HG03095 (cell line): ENCODE measurements around the gene LMAN1L.

Experiments
- ATAC-seq: cut with Tn5 transposase; IDR thresholded peaks from one replicate; pipeline ENCODE4 v1.9.1; 2021; ENCODE audit warnings: moderate library complexity; ENCODE audit not compliant: unreplicated experiment

The LMAN1L gene

DNA sequence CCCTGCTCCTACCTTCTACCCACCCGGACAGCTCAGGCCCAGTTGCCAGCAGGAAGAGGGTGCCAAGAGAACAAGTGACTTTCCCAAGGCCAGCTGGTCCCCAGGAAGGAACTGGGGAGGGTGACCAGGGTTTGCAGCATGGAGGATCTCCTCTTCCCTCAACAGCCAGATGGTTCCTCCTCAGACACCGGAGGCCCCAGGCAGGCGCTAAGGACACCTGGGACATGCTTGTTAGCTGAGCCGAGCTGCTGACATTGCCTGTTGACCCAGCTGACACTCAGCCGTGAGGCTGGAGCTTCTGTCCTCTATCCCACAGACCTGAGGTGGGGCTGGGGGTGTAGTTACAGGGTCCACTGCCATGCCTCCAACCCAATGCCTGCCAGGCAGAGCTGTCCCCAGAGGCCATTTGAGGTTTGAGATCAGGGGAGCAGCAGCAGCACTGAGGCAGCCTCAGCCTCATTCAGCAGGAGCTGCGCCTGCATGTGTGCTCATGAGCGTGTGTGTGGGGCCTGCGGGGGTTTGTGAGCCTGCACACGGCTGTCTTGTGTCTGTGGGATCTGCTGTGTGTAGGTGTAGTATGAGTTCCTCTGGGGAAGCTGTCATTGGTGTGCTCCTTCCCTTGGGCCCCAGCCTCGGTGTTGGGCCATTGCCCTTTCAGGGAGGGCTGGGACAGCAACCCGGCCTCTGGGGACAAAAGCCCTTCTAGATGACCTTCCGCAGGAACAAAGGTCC, 20.9 kb downstream of the LMAN1L start:
- no peak for ATAC-seq

DNA sequence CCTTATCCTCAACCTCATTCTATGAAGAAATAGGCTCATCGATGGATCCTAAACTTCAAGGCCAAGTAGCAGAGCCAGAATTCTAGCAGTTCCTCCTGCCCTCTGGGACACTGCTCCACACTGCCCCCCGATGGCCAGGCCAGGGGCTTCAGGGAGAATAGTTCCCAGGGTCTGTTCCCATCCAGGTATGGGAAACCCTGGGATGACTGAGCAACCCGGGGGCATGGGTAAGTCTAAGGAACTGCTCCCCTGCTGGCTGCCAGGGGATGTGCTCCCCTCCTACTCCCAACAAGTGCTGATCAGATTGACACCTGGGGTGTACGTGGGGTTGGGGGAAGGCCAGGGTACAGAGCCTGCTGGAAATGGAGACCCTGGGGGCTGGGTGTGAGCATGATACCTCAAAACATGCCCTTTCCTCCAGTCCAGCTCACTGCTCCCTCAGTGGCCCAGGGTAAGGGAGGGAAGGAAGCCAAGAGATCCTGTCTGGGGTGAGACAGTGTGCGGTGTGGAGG, 22.7 kb downstream of the LMAN1L start:
- ATAC-seq, result no peak

DNA sequence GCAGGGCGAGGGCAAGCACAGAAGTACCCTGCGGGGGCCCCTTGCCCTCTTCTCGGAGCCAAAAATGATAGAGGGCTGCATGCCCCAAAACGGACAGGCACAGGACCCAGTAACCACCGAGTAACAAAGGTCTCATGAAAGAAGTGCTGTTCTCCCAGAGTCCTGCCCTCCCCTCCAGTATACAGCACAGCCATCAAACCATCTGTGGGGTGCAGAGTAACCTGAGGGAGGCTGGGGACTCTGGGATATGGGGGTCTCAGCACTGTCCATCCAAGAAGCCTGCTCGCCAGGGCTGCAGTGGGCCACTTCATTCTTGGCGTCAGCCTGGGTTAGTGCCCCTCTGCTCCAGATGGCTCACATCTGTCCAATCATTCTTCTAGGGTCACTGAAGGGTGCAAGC, 24.2 kb downstream of the LMAN1L start:
- ATAC-seq, result no peak

DNA sequence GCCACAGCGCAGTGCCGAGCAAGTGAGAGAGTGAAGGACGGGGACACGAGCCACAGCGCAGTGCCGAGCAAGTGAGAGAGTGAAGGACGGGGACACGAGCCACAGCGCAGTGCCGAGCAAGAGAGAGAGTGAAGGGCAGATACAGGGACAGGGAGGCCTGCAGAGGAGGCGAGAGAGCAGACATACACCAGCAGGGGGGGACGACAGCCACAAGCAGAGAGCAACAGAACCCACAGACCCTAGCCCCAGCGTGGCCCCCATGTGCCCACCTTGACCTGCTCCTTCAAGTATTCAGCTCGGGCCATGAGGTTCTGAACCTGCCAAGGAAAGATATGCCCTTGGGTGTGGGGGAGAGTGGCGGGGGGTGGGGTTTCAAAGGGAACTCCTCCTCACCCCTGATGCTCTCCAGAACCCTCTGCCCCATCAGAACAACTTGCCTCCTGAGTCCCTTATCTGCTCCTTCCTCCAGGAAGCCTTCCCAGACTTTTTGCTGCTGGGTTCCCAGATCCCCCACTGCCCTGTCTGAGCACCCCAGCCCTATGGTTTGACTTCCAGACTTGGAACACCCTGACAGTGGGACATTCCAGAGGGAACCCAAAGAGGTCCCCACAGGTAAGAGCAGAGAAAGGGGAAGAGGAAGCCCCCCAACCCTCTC, 25.0 kb downstream of the LMAN1L start:
- no peak for ATAC-seq

DNA sequence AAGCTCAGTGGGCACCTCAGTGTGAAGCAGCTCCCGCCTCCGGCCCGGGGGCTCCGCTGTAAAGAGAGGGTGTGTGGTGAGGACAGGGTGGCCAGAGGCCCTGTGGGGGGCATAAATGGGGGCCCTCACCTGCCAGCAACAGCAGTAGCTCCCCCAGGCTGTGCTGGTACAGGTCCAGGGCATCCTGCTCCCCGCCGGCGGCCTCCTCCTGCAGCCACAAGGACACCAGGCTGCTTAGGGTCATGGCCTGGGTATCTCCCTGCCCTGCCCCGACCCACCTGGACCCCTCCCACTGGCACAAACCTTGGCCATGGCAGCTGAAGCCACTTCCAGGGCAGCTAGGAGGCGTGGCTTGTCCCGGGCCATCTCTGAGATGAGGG, 25.5 kb downstream of the LMAN1L start:
- no peak for ATAC-seq

DNA sequence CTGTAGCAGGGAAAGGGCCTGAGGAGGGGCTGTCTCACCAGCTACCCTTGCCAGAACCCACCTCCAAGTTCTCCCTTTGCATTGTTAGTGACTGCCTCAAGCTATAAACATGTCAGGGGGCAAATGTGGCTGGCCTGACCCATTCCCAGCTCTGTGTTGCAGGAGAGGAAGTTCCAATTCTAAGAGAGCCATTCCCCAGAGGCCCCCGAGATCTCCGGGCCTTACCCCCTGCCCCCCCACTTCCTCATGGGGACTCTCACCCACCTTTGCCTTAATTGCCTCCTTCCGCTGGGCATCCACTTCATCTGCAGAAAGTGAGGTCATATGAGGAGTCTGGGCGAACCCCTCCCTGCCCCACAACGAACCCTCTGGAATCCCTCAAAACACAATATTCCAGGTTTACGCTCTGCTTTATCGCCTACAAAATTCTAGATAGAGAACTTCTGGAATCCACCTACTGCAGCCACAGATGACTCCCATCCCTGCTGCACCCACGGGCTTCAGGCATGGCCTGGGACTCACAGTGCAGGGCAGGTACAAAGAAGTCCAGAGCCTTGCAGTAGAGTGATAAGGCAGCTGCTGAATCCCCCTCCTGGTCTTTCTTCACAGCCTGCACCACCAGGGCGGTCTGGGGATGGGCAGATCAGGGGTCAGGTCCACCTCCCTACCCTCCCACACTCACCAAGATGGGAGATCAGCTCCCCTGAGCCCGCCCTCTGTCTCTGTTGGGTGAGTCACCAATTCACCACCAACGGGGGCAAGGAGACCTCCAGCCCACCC, 26.3 kb downstream of the LMAN1L start:
- ATAC-seq, result no peak

DNA sequence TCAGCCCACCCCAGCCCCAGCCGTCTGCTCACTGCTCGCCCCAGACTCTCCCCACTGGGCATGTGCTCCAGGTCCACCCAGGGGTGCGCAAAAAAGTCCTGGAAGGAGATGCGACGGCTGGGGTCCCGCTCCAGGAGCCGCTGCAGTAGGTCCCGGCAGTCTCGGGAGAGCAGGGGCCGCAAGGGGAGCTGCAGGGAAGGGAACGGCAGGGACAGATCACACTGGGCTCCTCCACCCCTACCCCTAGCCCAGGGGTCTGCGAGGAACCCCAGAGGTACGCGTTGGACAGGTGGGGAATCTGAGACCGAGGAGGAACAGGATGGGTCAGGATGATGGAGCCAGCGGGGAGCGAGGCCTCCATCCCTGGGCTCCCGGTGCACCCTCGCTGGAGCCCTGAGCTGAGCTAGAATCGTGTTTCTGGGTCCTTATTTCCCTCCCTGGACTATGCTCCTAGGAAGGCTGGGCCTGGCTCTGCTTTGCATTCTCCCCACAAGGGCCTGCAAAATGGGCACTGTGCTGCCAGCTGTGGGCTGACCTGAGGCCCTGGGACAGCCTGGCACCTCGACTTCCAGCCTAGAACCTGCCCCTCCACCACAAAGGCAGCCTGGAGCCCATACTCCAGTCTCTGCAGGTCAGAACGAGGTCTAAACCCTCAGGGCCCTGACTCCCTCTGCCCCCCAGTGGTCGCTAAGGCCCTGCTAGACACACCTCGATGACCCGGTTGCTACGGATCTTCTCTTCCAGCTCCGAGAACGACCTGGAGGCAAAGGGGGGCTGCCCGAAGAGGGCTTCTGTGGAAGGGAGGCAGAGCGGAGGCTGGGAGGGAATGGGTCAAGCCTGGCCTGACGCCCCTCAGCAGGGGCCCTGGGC, 27.1 kb downstream of the LMAN1L start:
- no peak for ATAC-seq

DNA sequence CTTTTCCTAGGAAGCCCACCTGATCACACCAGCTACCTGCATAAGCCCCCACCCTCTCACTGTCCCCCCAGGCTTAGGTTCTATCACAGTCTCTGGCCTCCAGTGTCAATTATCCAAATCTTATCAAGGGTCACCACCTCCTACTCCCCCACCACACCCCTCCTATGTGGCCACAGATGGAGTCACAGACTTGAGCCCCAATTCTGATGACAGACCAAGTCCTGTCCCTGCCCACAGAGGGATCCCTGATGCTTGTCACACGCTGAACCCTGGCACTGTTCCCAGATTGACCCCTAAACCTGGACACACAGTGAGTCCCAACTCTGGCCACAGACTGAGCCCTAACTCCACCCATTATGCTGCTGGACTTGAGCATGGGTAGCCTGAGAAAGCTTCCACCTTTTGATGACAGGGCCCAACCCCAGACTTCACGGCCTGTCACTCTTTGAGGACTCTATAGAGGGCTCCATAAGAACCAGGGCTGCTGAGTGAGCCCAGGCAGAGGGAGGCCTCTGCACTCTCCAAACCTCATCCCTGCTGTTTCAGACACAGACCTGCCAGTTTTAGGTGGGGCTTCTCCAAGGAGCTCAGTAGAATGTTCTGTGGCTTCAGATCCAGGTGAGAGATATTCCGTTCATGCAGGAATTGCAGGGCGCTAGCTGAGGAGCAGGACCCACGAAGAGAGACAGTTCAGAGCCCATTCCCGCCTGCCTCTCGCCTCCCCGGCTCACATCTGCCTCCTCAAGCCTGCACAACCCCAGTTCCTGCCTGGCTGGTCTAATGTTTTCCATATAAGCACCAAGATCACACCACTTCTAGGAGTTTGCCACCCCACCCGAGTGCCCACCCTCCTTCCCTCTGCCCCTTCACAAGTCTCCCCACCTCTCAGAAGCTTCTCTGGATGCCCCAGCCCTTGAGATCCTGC, 28.5 kb downstream of the LMAN1L start:
- no peak for ATAC-seq

DNA sequence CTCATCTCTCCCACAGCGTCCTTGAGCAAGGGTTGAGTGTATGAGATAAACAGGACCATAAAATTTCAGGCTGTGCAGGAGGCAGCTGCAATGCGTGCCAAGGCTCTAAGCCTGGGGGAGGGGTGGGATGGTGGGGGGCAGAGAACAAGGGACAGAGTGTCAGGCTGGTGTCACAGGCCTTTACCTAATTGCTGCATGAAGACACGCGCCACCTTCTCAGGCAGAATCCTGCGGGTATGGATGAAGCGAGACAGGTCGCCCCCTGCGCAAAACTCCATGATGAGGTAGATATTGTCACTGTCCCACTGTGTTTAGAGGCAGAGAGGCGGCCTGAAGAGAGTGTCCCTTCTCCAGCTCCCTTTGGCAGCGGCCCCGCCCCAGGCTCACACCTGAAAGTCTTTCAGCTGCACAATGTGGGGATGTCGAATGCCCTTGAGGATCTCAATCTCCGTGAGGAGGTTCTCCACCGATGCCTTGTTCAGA, 29.3 kb downstream of the LMAN1L start:
- no peak for ATAC-seq

DNA sequence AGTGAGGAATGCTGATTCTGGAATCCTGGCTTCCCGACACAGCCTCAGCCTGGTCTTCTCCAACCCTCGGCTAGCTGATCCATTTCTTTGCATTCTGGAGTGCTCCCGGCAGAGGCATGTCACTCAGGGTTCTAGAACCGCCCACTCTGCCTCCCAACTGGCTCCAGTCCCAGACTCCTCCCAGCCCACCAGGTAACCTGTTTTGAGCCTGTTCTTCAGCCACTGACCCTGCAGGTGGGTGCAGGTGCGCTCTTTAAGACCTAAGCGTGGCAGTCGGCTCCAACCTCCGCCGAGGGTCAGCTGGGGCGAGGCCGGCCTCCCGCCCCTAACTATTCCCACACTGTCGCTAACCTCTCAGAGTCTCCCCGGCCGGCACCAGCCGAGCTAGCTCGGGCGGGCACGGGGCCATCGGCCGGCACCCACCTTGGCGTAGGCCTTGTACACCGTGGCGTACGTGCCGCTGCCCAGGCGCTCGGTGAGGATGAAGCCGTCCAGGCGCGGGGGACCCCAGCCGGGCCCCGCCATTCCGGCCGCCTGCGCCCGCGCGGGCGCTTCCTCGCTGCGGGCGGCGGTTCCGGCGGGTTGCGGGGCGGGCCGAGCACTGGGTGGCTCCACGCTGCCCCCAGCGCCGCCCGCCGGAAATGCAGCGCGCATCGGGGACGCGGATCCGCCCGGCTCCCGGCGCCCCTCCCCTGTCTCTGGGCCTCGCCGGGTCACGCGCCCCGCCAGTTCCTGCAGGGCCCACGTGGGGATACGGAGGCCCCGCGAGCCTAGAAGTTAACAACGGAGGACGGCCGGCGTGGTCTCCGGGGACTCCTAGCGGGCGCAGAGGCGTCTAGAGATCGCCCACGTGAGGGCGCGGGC, 30.2 kb downstream of the LMAN1L start, which contains the start of gene ULK3:
ULK3 (minus strand) TSS at position 576 of the 864 bp plus-strand sequence; CDS start at position 525, 51 bp downstream.
- ATAC-seq, result peak; percentile 78

DNA sequence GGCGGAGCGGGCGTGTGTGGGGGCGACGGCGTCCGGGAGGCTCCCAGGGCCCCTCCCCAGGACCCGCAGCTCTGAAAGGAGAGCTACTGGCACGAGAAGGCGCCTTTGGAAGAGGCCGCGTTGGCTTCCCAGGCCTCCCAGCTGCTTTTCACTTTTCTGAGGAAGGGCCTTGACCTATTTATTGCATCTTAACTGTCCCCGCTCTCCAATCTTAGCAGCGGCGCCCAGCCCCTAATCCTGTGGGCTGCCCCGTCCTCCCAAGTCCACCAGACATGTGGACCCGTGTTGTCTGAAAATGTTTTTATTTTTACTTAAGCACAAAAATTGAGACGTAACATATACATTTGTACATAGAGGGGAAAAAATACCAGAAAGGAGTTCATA, 30.8 kb downstream of the LMAN1L start:
- no peak for ATAC-seq

DNA sequence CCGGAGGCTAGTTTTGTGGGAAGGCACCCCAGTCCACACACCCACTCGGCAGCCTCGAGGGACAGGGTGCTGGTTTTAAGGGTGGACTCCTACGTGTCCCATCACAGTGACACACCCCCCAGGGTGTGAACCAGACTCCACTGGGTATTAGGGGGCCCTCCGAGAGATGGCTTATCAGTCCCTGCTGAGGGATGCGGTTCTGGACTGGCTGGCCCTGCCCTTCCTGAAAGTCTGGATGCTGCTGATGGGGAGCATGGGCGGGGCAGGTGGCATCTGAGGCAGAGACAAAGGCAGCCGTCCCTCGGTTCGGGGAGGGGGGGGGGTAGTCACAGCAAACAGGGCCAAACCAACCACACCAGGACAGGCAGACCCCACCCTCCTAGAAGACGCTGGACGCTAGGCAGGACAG, 31.3 kb downstream of the LMAN1L start:
- ATAC-seq, result no peak

DNA sequence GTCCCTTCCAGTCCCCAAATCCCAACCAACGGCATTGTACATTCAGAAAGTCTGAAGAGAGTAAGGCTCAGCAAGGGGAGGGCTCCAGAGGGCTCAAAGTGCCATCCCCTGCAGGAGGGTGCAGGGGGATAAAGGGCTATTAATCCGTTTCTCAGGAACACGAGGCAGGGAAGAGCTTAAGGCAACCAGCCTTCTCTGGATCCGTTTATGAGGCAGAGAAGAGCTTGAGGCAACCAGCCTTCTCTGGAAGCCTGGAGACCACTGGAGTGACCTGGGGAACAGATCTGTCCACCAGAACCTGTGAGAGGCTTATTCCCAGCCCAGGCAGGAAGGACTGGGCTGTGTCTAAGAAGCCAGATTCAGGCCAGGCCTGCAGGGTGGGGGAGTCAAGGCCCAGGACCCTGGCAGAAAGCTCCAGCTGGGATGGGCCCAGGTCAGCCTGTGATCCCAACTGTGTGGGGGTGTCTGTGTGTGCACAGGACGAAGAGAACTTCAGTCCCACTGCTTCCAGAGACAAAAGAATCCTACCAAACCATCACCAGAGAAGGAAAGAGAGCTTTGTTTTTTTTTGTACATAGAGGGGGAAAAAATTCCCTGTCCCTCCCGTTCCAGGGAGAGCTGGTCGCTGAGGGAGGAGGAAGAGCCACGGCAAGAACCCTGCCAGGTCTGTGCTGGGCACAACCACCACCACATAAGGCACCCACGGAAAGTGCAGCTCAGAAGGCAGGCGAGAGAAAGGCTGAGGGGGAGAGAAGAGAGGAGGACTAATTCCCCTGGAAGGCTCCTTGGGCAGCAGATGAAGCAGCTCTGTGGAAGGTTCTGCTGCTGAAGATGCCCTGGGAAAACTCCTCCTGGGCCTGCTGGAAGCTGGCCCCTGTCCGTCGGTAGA, 31.9 kb downstream of the LMAN1L start:
- no peak for ATAC-seq

DNA sequence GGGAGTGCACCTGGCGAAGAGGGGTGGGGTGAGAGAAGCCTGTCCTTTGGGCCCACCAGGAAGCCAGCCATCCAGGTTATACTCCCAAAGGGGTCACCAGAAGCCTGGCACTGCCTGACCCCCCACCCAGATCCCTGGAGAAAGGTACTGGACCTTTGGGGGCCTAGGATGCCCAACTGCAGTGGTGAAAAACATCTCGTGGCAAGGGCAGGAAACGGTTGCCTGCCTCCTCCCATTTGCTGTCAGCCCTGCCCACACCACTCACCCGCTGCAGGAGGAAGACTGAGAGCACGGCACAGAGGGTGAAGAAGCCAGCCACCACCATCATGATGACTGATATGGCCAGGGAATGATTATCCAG, 32.6 kb downstream of the LMAN1L start:
- no peak for ATAC-seq

DNA sequence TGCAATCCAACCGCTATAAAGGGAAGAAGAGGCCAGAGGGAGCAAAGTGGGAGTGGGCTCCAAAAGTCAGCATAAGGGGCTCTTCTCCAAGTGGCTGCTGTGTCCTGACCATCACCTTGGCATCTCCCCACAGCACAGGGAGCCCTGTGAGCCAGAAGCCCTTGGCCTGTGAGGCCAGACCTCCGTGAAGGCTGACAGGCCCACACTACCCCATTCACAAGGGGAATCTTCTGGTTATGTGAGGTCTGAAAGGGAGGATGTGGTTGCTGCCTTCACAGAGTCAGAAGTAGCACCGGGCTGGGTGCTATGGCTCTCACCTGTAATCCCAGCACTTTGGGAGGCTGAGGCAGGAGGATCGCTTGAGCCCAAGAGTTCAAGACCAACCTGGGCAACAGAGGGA, 32.9 kb downstream of the LMAN1L start:
- ATAC-seq, result no peak

DNA sequence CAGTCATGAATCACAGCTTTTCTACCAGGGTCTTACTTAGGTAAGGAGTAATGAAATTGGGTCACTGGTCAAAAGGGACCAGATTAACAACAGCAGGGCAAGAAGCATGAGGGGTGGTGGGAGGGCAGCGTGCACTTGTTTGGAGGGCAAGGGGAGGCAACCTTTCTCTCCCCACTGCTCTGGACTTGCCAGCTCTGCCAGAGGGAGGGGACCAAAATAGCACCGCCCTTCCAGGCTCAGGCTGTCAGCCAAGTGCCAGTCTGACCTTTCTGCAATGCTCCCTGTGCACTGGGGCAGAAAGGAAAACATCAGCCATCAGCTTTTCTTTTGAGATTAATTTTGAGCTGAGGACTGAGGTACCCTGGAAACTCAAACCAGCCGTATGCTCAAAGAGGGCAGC, 34.8 kb downstream of the LMAN1L start:
- no peak for ATAC-seq

DNA sequence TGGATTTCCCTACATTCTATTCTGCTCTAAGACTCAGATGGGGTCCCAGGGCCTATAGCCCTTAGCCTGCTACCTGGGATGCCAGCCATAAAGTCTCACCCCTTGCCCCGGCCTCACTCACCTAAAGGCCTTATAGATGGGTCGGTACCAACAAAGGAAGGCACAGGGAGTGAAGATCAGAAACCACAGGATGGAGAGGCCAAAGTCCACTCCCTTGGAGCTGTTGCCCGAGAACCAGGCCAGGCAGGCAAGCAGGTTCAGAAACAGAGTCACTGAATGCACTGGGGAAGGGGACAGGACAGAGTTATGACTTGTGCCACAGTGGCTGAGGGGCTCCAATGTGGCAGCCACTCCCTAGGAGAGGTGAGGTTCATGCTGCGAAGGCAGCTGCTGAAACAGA, 37.8 kb downstream of the LMAN1L start:
- no peak for ATAC-seq

DNA sequence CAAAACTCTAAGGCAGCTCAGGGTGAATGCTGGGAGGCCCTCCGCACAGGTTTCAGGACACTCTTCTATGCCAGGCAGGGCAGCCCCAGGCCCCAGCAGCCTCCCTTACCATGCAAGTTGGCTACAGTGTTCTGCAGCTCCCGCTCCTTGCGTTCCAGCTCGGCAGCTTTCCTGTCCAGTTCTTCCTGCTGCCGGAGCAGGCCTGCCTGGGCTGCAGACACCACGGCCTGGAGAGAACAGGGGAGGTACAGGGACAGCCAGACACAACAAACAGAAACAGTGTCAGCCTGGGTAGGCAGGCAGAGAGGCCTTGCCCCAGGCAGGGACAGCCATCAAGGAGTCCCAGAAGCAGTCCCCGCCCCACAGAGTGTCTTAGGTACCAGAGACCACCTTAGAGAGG, 39.3 kb downstream of the LMAN1L start:
- no peak for ATAC-seq
